H1 (cell line): Measurements from ENCODE around the gene FARS2.

ENCODE experiments used
- CHD1 ChIP-seq: IDR thresholded peaks from 2 replicates; pipeline ENCODE4 v1.6.1; 2012; ENCODE audit warnings: low read depth, low read length, improper control_type of control experiment
- CHD2 ChIP-seq: IDR thresholded peaks from 2 replicates; pipeline ENCODE4 v1.6.1; 2012; ENCODE audit warnings: low read length, improper control_type of control experiment
- CTCF ChIP-seq, 3 experiments: IDR thresholded peaks; 1 replicate in 2 of 3; 2 replicates in 1 of 3; pipeline versions ENCODE4 v1.5.1 to v1.6.1; 2011; ENCODE audit warnings: low read length in 3 of 3, mild to moderate bottlenecking in 3 of 3, inconsistent platforms in 2 of 3, low read depth in 1 of 3, moderate library complexity in 1 of 3; ENCODE audit not compliant: insufficient read depth in 1 of 3; ENCODE audit errors: control extremely low read depth in 1 of 3
- EGR1 ChIP-seq: IDR thresholded peaks from 2 replicates; pipeline ENCODE4 v1.6.1; 2011; ENCODE audit warnings: low read depth, low read length, borderline replicate concordance
- EZH2 ChIP-seq: fragments of 200-600 bp; sonication (generic); IDR thresholded peaks from 2 replicates; pipeline ENCODE4 v1.7.1; 2012; ENCODE audit warnings: low read depth, mild to moderate bottlenecking, moderate library complexity, low read length, inconsistent platforms; ENCODE audit not compliant: severe bottlenecking
- HDAC2 ChIP-seq, 2 experiments: fragments of 300-600 bp in 1 of 2; sonication (generic) in 1 of 2; IDR thresholded peaks; 2 replicates each; pipeline ENCODE4 v1.6.1; 2011 to 2012; ENCODE audit warnings: low read depth in 2 of 2, low read length in 2 of 2, mild to moderate bottlenecking in 2 of 2, moderate library complexity in 2 of 2, borderline replicate concordance in 1 of 2, inconsistent platforms in 1 of 2
- HDAC6 ChIP-seq: IDR thresholded peaks from one replicate; pipeline ENCODE4 v1.7.1; 2012; ENCODE audit warnings: low read depth, mild to moderate bottlenecking, inconsistent platforms, low read length, moderate library complexity
- JUND ChIP-seq: IDR thresholded peaks from 2 replicates; pipeline ENCODE4 v1.6.1; 2011; ENCODE audit warnings: mild to moderate bottlenecking, improper control_type of control experiment, low read length
- KDM1A ChIP-seq: fragments of 200-600, 300-600 bp; sonication (generic); IDR thresholded peaks from 2 replicates; pipeline ENCODE4 v1.7.1; 2016; ENCODE audit warnings: mild to moderate bottlenecking, low read length, borderline replicate concordance
- RAD21 ChIP-seq, 2 experiments: IDR thresholded peaks in 1 of 2; conservative IDR thresholded peaks in 1 of 2; 2 replicates each; pipeline ENCODE4 v1.6.1; 2011; ENCODE audit warnings: low read depth in 2 of 2, low read length in 2 of 2, improper control_type of control experiment in 1 of 2, inconsistent platforms in 1 of 2, mild to moderate bottlenecking in 1 of 2, moderate library complexity in 1 of 2
- RFX5 ChIP-seq: IDR thresholded peaks from 2 replicates; pipeline ENCODE4 v1.6.1; 2011; ENCODE audit warnings: low read depth, low read length, improper control_type of control experiment, borderline replicate concordance
- RXRA ChIP-seq: IDR thresholded peaks from 2 replicates; pipeline ENCODE4 v1.6.1; 2011; ENCODE audit warnings: low read depth, mild to moderate bottlenecking, low read length, moderate library complexity; ENCODE audit not compliant: insufficient read depth
- ZNF274 ChIP-seq: IDR thresholded peaks from 2 replicates; pipeline ENCODE4 v1.7.0; 2012; ENCODE audit warnings: low read length, borderline replicate concordance; ENCODE audit errors: extremely low read depth
- TF ChIP-seq, protein P1 (sequence below): IDR thresholded peaks from 2 replicates; pipeline ENCODE4 v1.6.1; 2011; ENCODE audit warnings: low read length, improper control_type of control experiment

- TF ChIP-seq CHD2 = no peak
- TF ChIP-seq RXRA = no peak
- no peak for TF ChIP-seq EZH2
- no peak for TF ChIP-seq CTCF (IDR thresholded peaks at IDR 0.05; ENCODE audit: control extremely low read depth in 1 of 3, insufficient read depth in 1 of 3, low read depth in 1 of 3, low read length in 3 of 3)
- TF ChIP-seq KDM1A = no peak
- TF ChIP-seq RFX5 = no peak
- no peak for TF ChIP-seq JUND
- no peak for TF ChIP-seq CHD1
- no peak for TF ChIP-seq HDAC6
- TF ChIP-seq EGR1 = no peak
- no peak for TF ChIP-seq RAD21 (IDR thresholded peaks at IDR 0.05 in 1 of 2, conservative IDR thresholded peaks at IDR 0.05 in 1 of 2; ENCODE audit: low read depth in 2 of 2, low read length in 2 of 2)
- no peak for TF ChIP-seq HDAC2 (IDR thresholded peaks at IDR 0.05; ENCODE audit: borderline replicate concordance in 1 of 2, low read depth in 2 of 2, low read length in 2 of 2)
- TF ChIP-seq ZNF274 = no peak
- TF ChIP-seq, protein P1, sequence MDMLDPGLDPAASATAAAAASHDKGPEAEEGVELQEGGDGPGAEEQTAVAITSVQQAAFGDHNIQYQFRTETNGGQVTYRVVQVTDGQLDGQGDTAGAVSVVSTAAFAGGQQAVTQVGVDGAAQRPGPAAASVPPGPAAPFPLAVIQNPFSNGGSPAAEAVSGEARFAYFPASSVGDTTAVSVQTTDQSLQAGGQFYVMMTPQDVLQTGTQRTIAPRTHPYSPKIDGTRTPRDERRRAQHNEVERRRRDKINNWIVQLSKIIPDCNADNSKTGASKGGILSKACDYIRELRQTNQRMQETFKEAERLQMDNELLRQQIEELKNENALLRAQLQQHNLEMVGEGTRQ = no peak
Observed at GRCh38 chr6:5303682-5304081, 42.4 kb downstream of the FARS2 start.
